Transverse colon (tissue), 3 donors: ENCODE measurements around the gene SHC2.

ENCODE experiments used
- CTCF ChIP-seq, 5 experiments: fragments of 200-600 bp in 3 of 5; fragments of 450-650 bp in 2 of 5; sonication (generic) in 3 of 5; IDR thresholded peaks; 1 replicate in 2 of 5; 2 replicates in 3 of 5; pipeline ENCODE4 v1.5.1; 2016 to 2017; ENCODE audit warnings: antibody characterized with exemption in 5 of 5, inconsistent platforms in 3 of 5, mild to moderate bottlenecking in 2 of 5, moderate library complexity in 1 of 5
- EP300 ChIP-seq: sonication (generic); formaldehyde crosslinking; IDR thresholded peaks from one replicate; pipeline ENCODE4 v1.6.1; 2017; ENCODE audit warnings: antibody characterized with exemption, low read depth

- TF ChIP-seq CTCF (IDR thresholded peaks at IDR 0.05) (no peak), EP300 (no peak)
Measured at GRCh38 chr19:366951-367350, 93.9 kb downstream of the SHC2 start.
